Memory B cell (primary cell): ENCODE results near the gene ST8SIA6.

ENCODE experiments used
- ATAC-seq: fragments of 150-1000 bp; cut with Tn5 transposase; 2 replicates; pipeline ENCODE4 v1.10.0; 2021; ENCODE audit warnings: low read depth, mild to moderate bottlenecking, moderate library complexity
- DNase-seq, 2 donors: peaks; one replicate each; pipeline ENCODE4 v3.0.0; 2022; ENCODE audit warnings: low spot score in 2 of 2
- H3K27ac Mint-ChIP-seq: one replicate; pipeline ENCODE4 v1.8.0; 2022; ENCODE audit warnings: mild to moderate bottlenecking, moderate library complexity, mixed read lengths
- H3K27me3 Mint-ChIP-seq: one replicate; pipeline ENCODE4 v1.8.0; 2022; ENCODE audit warnings: mixed read lengths
- H3K36me3 Mint-ChIP-seq: one replicate; pipeline ENCODE4 v1.8.0; 2022; ENCODE audit warnings: mild to moderate bottlenecking, mixed read lengths
- H3K4me1 Mint-ChIP-seq: one replicate; pipeline ENCODE4 v1.8.0; 2022; ENCODE audit warnings: mixed read lengths
- H3K4me3 Mint-ChIP-seq: one replicate; pipeline ENCODE4 v1.8.0; 2022; ENCODE audit warnings: mild to moderate bottlenecking, moderate library complexity, mixed read lengths
- H3K9me3 Mint-ChIP-seq: one replicate; pipeline ENCODE4 v1.8.0; 2022; ENCODE audit warnings: mixed read lengths

ST8SIA6 gene

DNA sequence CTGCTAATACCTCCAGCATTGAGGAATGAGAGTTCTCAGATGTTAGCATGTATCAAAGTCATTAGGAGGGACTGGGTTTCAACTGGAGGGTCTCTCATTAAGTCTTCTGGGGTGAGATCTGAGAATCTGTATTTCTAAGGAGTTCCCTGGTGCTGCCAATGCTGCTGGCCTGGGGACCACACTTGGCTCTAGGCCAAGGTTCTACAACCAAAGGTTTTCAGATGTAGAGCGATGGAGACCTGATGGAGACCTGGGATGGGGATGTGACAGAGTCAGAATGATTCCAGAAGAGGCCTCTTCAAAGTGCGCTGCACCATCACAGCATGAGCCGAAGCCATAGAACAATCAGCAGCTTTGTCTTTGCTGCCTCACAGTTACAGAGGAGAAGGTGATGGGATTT lies 27.2 kb downstream of the ST8SIA6 start:
- Mint-ChIP-seq H3K9me3 (no peaks in the 10 kb centered on the region), H3K36me3 (no peaks in the 10 kb centered on the region), H3K27me3 (peaks cover 26% of the 10 kb centered on the region), H3K27ac (no peak overlapping the region), H3K4me1 (peaks cover 33% of the 10 kb centered on the region), H3K4me3 (no peak overlapping the region)
- DNase-seq, result no peak
- ATAC-seq, result no peak

GRCh38 chr10:17426263-17426750 lies 28.1 kb downstream of the ST8SIA6 start:
- H3K9me3 Mint-ChIP-seq, result no peaks in the 10 kb centered on the region
- ATAC-seq (no peak), DNase-seq (no peak)
- H3K27me3 Mint-ChIP-seq, result peaks cover 20% of the 10 kb centered on the region
- no peak overlapping the region for H3K27ac Mint-ChIP-seq
- peaks cover 29% of the 10 kb centered on the region for H3K4me1 Mint-ChIP-seq
- no peak overlapping the region for H3K4me3 Mint-ChIP-seq
- H3K36me3 Mint-ChIP-seq, result no peaks in the 10 kb centered on the region

- DNase-seq, result no peak
- Mint-ChIP-seq H3K4me3 (no peak overlapping the region), H3K9me3 (no peaks in the 10 kb centered on the region), H3K27me3 (peaks cover 20% of the 10 kb centered on the region), H3K36me3 (no peaks in the 10 kb centered on the region), H3K4me1 (peaks cover 28% of the 10 kb centered on the region), H3K27ac (peak overlapping the region; percentile 10)
- no peak for ATAC-seq
Measured at GRCh38 chr10:17425584-17426262, 28.7 kb downstream of the ST8SIA6 start.

GRCh38 chr10:17423632-17424186 lies 30.7 kb downstream of the ST8SIA6 start:
- Mint-ChIP-seq H3K27me3 (peaks cover 13% of the 10 kb centered on the region), H3K4me3 (no peak overlapping the region), H3K27ac (no peak overlapping the region), H3K9me3 (no peaks in the 10 kb centered on the region), H3K36me3 (no peaks in the 10 kb centered on the region), H3K4me1 (peaks cover 18% of the 10 kb centered on the region)
- ATAC-seq (no peak), DNase-seq (no peak)

GRCh38 chr10:17422931-17423330 lies 31.5 kb downstream of the ST8SIA6 start:
- no peak overlapping the region for H3K4me3 Mint-ChIP-seq
- H3K36me3 Mint-ChIP-seq, result no peaks in the 10 kb centered on the region
- H3K27ac Mint-ChIP-seq, result no peak overlapping the region
- peaks cover 11% of the 10 kb centered on the region for H3K4me1 Mint-ChIP-seq
- ATAC-seq (no peak), DNase-seq (no peak)
- H3K9me3 Mint-ChIP-seq, result no peaks in the 10 kb centered on the region
- peaks cover 13% of the 10 kb centered on the region for H3K27me3 Mint-ChIP-seq

DNA sequence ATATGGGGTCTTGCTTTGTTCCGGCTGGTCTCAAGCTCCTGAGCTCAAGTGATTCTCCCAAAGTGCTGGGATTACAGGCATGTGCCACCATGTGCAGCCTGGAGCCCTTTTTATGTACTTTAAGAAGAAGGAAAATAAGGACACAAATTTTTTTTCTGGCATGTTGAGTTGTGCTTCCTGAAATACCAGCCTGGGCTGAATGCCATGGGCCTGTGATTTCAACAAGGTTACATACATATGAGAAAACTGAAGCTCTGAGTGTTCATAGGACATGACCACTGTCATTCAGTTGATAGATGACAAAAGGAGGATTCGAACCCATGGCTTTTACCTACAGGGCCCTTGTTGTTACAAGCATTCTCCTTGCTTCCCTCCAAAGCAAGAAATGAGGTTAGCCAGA lies 36.1 kb downstream of the ST8SIA6 start:
- Mint-ChIP-seq H3K27ac (no peak overlapping the region), H3K36me3 (no peaks in the 10 kb centered on the region), H3K4me1 (no peaks in the 10 kb centered on the region), H3K9me3 (no peaks in the 10 kb centered on the region), H3K27me3 (peaks cover 21% of the 10 kb centered on the region), H3K4me3 (no peak overlapping the region)
- ATAC-seq (no peak), DNase-seq (no peak)

GRCh38 chr10:17416442-17417211 lies 37.8 kb downstream of the ST8SIA6 start:
- Mint-ChIP-seq H3K27ac (peak overlapping the region; percentile 12), H3K9me3 (no peaks in the 10 kb centered on the region), H3K27me3 (peaks cover 21% of the 10 kb centered on the region), H3K36me3 (no peaks in the 10 kb centered on the region), H3K4me3 (no peak overlapping the region), H3K4me1 (no peaks in the 10 kb centered on the region)
- DNase-seq (no peak), ATAC-seq (no peak)

GRCh38 chr10:17415046-17415658 lies 39.2 kb downstream of the ST8SIA6 start:
- no peak overlapping the region for H3K4me3 Mint-ChIP-seq
- H3K27me3 Mint-ChIP-seq, result peaks cover 19% of the 10 kb centered on the region
- no peak overlapping the region for H3K27ac Mint-ChIP-seq
- ATAC-seq (no peak), DNase-seq (no peak)
- no peaks in the 10 kb centered on the region for H3K4me1 Mint-ChIP-seq
- no peaks in the 10 kb centered on the region for H3K9me3 Mint-ChIP-seq
- no peaks in the 10 kb centered on the region for H3K36me3 Mint-ChIP-seq

GRCh38 chr10:17414484-17414883 lies 39.9 kb downstream of the ST8SIA6 start:
- no peak overlapping the region for H3K27ac Mint-ChIP-seq
- no peak overlapping the region for H3K4me3 Mint-ChIP-seq
- H3K9me3 Mint-ChIP-seq, result no peaks in the 10 kb centered on the region

GRCh38 chr10:17413876-17414275 lies 40.5 kb downstream of the ST8SIA6 start:
- Mint-ChIP-seq H3K36me3 (no peaks in the 10 kb centered on the region), H3K27ac (no peak overlapping the region), H3K9me3 (no peaks in the 10 kb centered on the region), H3K4me1 (no peaks in the 10 kb centered on the region), H3K27me3 (peaks cover 17% of the 10 kb centered on the region), H3K4me3 (no peak overlapping the region)
- ATAC-seq (no peak), DNase-seq (no peak)

More at GRCh38 chr10:17414484-17414883, 39.9 kb downstream of the ST8SIA6 start:
- DNase-seq, result no peak
- no peak for ATAC-seq
- Mint-ChIP-seq H3K27me3 (peaks cover 19% of the 10 kb centered on the region), H3K36me3 (no peaks in the 10 kb centered on the region), H3K4me1 (no peaks in the 10 kb centered on the region)

- Mint-ChIP-seq H3K27me3 (peaks cover 12% of the 10 kb centered on the region), H3K27ac (no peak overlapping the region), H3K4me3 (no peak overlapping the region), H3K4me1 (no peaks in the 10 kb centered on the region), H3K9me3 (no peaks in the 10 kb centered on the region), H3K36me3 (no peaks in the 10 kb centered on the region)
- ATAC-seq, result no peak
- DNase-seq, result no peak
Measured at GRCh38 chr10:17412323-17412722, 42.1 kb downstream of the ST8SIA6 start.

- no peak for DNase-seq
- Mint-ChIP-seq H3K36me3 (no peaks in the 10 kb centered on the region), H3K4me1 (no peaks in the 10 kb centered on the region), H3K9me3 (no peaks in the 10 kb centered on the region), H3K27me3 (peaks cover 7% of the 10 kb centered on the region), H3K4me3 (no peak overlapping the region), H3K27ac (no peak overlapping the region)
- ATAC-seq, result no peak
Measured at GRCh38 chr10:17410907-17411306, 43.5 kb downstream of the ST8SIA6 start.

GRCh38 chr10:17409170-17409733 lies 45.1 kb downstream of the ST8SIA6 start:
- H3K27me3 Mint-ChIP-seq, result peaks cover 4% of the 10 kb centered on the region
- no peak overlapping the region for H3K4me3 Mint-ChIP-seq
- no peaks in the 10 kb centered on the region for H3K9me3 Mint-ChIP-seq
- H3K27ac Mint-ChIP-seq, result no peak overlapping the region
- no peaks in the 10 kb centered on the region for H3K36me3 Mint-ChIP-seq
- no peaks in the 10 kb centered on the region for H3K4me1 Mint-ChIP-seq
- DNase-seq (no peak), ATAC-seq (no peak)

DNA sequence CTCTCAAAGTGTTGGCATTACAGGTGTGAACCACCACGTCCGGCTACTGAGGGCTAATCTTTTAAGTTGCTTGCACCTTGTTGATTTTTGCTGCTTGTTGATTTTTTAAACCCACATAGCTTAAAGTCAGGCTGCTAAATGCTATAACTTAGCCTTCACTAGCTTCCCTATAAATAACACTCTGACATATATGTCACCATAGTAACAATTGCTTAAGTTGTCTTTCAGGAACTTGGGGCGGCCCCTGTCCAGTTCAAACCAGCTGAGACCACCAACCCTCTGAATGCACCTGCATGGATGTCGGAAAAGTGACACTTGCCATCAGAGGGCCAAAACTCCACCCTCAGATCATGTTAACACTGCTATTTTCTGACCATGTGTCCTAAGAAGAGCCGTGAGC lies 47.3 kb downstream of the ST8SIA6 start:
- no peak for ATAC-seq
- DNase-seq, result no peak
- Mint-ChIP-seq H3K36me3 (no peaks in the 10 kb centered on the region), H3K27me3 (peaks cover 2% of the 10 kb centered on the region), H3K4me3 (no peak overlapping the region), H3K9me3 (no peaks in the 10 kb centered on the region), H3K27ac (no peak overlapping the region), H3K4me1 (no peaks in the 10 kb centered on the region)
